A549 (cell line): ENCODE data around the gene PDE4D.

Source experiments
- CBX2 ChIP-seq: fragments of 200-600 bp; sonication (generic); IDR thresholded peaks from 2 replicates; pipeline ENCODE4 v1.6.1; 2016; ENCODE audit warnings: low read depth, mild to moderate bottlenecking, borderline replicate concordance
- CEBPB ChIP-seq, 2 experiments: fragments of >200 bp in 1 of 2; sonication (Bioruptor Twin) in 1 of 2; formaldehyde crosslinking in 1 of 2; IDR thresholded peaks; 2 replicates each; pipeline ENCODE4 v1.6.1; 2012 to 2016
- CHD2 ChIP-seq: fragments of 150-350 bp; IDR thresholded peaks from 2 replicates; pipeline ENCODE4 v1.6.1; 2014; ENCODE audit warnings: low read length; ENCODE audit not compliant: partially characterized antibody
- CTCF ChIP-seq: fragments of >200 bp; sonication (Bioruptor Twin); formaldehyde crosslinking; IDR thresholded peaks from 3 replicates; pipeline ENCODE4 v1.5.1; 2016
- FOXS1 ChIP-seq: fragments of 250-450 bp; sonication (Bioruptor Pico); IDR thresholded peaks from 2 replicates; pipeline ENCODE4 v1.5.0; 2020; ENCODE audit warnings: mild to moderate bottlenecking, moderate library complexity
- HDAC2 ChIP-seq: fragments of 200-600 bp; sonication (generic); IDR thresholded peaks from 2 replicates; pipeline ENCODE4 v1.6.1; 2016
- HOXA7 ChIP-seq: fragments of 250-450 bp; sonication (Bioruptor Pico); IDR thresholded peaks from 2 replicates; pipeline ENCODE4 v1.5.0; 2020; ENCODE audit warnings: mild to moderate bottlenecking, moderate library complexity
- PBX3 ChIP-seq: IDR thresholded peaks from 2 replicates; pipeline ENCODE4 v1.6.1; 2012
- POLR2AphosphoS2 ChIP-seq: conservative IDR thresholded peaks from 2 replicates; pipeline ENCODE4 v1.6.1; 2012; ENCODE audit warnings: low read length, improper control_type of control experiment, inconsistent platforms

DNA sequence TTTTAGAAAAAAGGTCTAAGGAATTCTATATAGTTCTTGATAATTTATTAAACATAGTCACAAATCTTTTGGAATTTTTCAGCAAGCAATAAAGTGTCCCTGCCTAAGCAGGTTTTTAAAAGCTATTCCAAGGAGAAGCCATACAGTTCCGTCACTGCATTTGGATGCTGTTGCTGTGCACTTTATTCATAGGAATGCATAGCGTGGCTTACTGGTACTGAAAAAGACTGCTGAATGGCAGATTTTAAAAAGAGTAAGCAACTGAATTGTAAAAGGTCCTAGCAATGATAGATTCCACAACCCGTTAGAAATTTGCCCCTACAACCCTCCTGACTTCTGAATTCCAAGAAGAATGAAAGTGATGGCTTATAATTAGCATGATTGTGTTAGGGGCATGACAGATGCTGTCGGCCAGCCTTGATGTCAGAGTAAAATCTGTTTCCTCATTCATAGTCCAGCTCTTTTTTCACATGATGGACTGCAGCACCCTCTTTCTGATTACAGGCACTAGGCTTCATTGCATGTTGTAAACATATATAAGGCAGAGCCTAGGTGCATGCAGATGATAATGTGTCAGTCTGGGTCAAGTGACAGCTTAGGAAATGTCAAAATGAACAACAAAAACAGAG, 227.0 kb downstream of the PDE4D start:
- TF ChIP-seq CTCF (no peak), HDAC2 (no peak), PBX3 (no peak), CEBPB (IDR thresholded peaks at IDR 0.05) (no peak), HOXA7 (CRISPR knock-in tag) (no peak), CBX2 (no peak), POLR2AphosphoS2 (no peak), FOXS1 (CRISPR knock-in tag) (no peak), CHD2 (no peak)
